ENCODE measurements around the gene OR2V2. TPM values are rescaled to one million over a fixed set of nuclear protein-coding genes. Genes with fewer than 3 reads are reported as not detected.
"Not testable (repeated sequence)": the region's sequence is repeated elsewhere in the genome, so short reads cannot be mapped to it uniquely, and the experiment has no call there.

OR2V2 gene
- total RNA-seq, 1 donor from 2014 or later: not detected

GRCh38 chr5:181173420-181174342 is 26.3 kb downstream of the OR2V2 start:
- Histone ChIP-seq H3K27me3 (ENCODE audit: low read depth) (peaks cover 89% of the 10 kb centered on the region), H3K4me1 (peaks cover 15% of the 10 kb centered on the region), H3K4me3 (peak overlapping the region; percentile 36), H3K9me3 (replicated peaks) (no peaks in the 10 kb centered on the region), H3K27ac (replicated peaks) (peak overlapping the region; percentile 79), H3K36me3 (no peaks in the 10 kb centered on the region)
- TF ChIP-seq CTCF (IDR thresholded peaks at IDR 0.05; ENCODE audit: borderline replicate concordance): no peak
- intact Hi-C loops (cut with micrococcal nuclease): no loop called here
- DNase-seq: no peak

- Histone ChIP-seq H3K27ac (replicated peaks) (no peak overlapping the region), H3K4me1 (peaks cover 5% of the 10 kb centered on the region), H3K27me3 (ENCODE audit: low read depth) (peaks cover 62% of the 10 kb centered on the region), H3K9me3 (replicated peaks) (no peaks in the 10 kb centered on the region), H3K36me3 (no peaks in the 10 kb centered on the region), H3K4me3 (no peak overlapping the region)
- intact Hi-C loops (cut with micrococcal nuclease): no loop called here
- no peak for TF ChIP-seq CTCF (IDR thresholded peaks at IDR 0.05; ENCODE audit: borderline replicate concordance)
- no peak for DNase-seq
Observed at GRCh38 chr5:181176254-181176952, 29.0 kb downstream of the OR2V2 start.

- H3K27ac ChIP-seq (replicated peaks); DNase-seq; H3K9me3 ChIP-seq (replicated peaks); intact Hi-C loops (cut with micrococcal nuclease); H3K4me1 ChIP-seq; H3K36me3 ChIP-seq; H3K4me3 ChIP-seq: not testable (repeated sequence)
- peaks cover 51% of the 10 kb centered on the region for H3K27me3 ChIP-seq (ENCODE audit: low read depth)
Observed at GRCh38 chr5:181177559-181177958, 30.2 kb downstream of the OR2V2 start.

- intact Hi-C loops (cut with micrococcal nuclease): no loop called here
- peak overlapping the region; percentile 11 for H3K27ac ChIP-seq (replicated peaks)
- peaks cover 21% of the 10 kb centered on the region for H3K4me1 ChIP-seq
- H3K27me3 ChIP-seq (ENCODE audit: low read depth): peaks cover 7% of the 10 kb centered on the region
- TF ChIP-seq CTCF (IDR thresholded peaks at IDR 0.05; ENCODE audit: borderline replicate concordance): peak; percentile 85
- H3K36me3 ChIP-seq: no peaks in the 10 kb centered on the region
- no peak overlapping the region for H3K4me3 ChIP-seq
- no peaks in the 10 kb centered on the region for H3K9me3 ChIP-seq (replicated peaks)
- DNase-seq: peak; percentile 55
Observed at GRCh38 chr5:181181650-181182565, 34.5 kb downstream of the OR2V2 start.

GRCh38 chr5:181182651-181183050 is 35.3 kb downstream of the OR2V2 start:
- no peak overlapping the region for H3K4me3 ChIP-seq
- no peak for DNase-seq
- no peak for TF ChIP-seq CTCF (IDR thresholded peaks at IDR 0.05; ENCODE audit: borderline replicate concordance)
- peak overlapping the region; percentile 11 for H3K27ac ChIP-seq (replicated peaks)
- no peaks in the 10 kb centered on the region for H3K36me3 ChIP-seq
- H3K4me1 ChIP-seq: peaks cover 25% of the 10 kb centered on the region
- no peaks in the 10 kb centered on the region for H3K27me3 ChIP-seq (ENCODE audit: low read depth)
- H3K9me3 ChIP-seq (replicated peaks): no peaks in the 10 kb centered on the region
- intact Hi-C loops (cut with micrococcal nuclease): no loop called here
